SK-N-SH (cell line): Measurements from ENCODE around the gene SLC22A7. TPM values are rescaled to one million over a fixed set of nuclear protein-coding genes. Genes with fewer than 3 reads are reported as not detected.

Source experiments
- CTCF ChIA-PET: fragments of 300-600, 350-600 bp; formaldehyde crosslinking; extraction: SDS; loops from one replicate; lab custom pipeline; 2021; lab: Yijun Ruan, JAX
- POLR2A ChIA-PET: fragments of 350-600 bp; sonication (Branson Sonifier 250); formaldehyde crosslinking; extraction: SDS; loops from one replicate; lab custom pipeline; 2020; ENCODE audit warnings: antibody characterized with exemption, inconsistent platforms; lab: Yijun Ruan, JAX
- DNase-seq: peaks from one replicate; pipeline ENCODE4 v3.0.0; 2012
- H2AFZ ChIP-seq: fragments of 200-600 bp; sonication (generic); 2 replicates; pipeline ENCODE4 v1.8.1; 2016; ENCODE audit warnings: antibody characterized with exemption, mild to moderate bottlenecking, low read depth
- H3F3A ChIP-seq: fragments of 200-600 bp; sonication (generic); replicated peaks from 2 replicates; pipeline ENCODE3; 2016; ENCODE audit warnings: antibody characterized with exemption, mild to moderate bottlenecking; ENCODE audit not compliant: insufficient read depth
- H3K27ac ChIP-seq, 2 experiments: fragments of 200-500 bp in 1 of 2; fragments of 200-600 bp in 1 of 2; sonication (Bioruptor generic) in 1 of 2; sonication (generic), shearing (Covaris generic) in 1 of 2; 2 replicates each; pipeline versions ENCODE4 v1.5.1 to v1.6.1; 2014 to 2016; ENCODE audit warnings: low read depth in 2 of 2, inconsistent platforms in 1 of 2, low read length in 1 of 2, mild to moderate bottlenecking in 1 of 2, mixed read lengths in 1 of 2
- H3K27me3 ChIP-seq: fragments of 200-600 bp; sonication (generic), shearing (Covaris generic); 2 replicates; pipeline ENCODE4 v1.6.1; 2016; ENCODE audit warnings: mixed run types; ENCODE audit not compliant: insufficient read depth
- H3K36me3 ChIP-seq, 2 experiments: fragments of 200-500 bp in 1 of 2; fragments of 200-600 bp in 1 of 2; sonication (Bioruptor generic) in 1 of 2; sonication (generic) in 1 of 2; replicated peaks in 1 of 2; 2 replicates each; pipeline versions ENCODE3 to v1.5.1; 2014 to 2016; ENCODE audit warnings: low read length in 1 of 2, mild to moderate bottlenecking in 1 of 2; ENCODE audit not compliant: insufficient read depth in 2 of 2, control insufficient read depth in 1 of 2
- H3K4me1 ChIP-seq, 2 experiments: fragments of 200-500 bp in 1 of 2; fragments of 200-600 bp in 1 of 2; sonication (Bioruptor generic) in 1 of 2; sonication (generic), shearing (Covaris generic) in 1 of 2; 2 replicates each; pipeline versions ENCODE4 v1.5.1 to v1.6.1; 2014 to 2016; ENCODE audit warnings: low read depth in 1 of 2, low read length in 1 of 2, mixed run types in 1 of 2; ENCODE audit not compliant: insufficient read depth in 2 of 2, control insufficient read depth in 1 of 2
- H3K4me2 ChIP-seq: fragments of 200-600 bp; sonication (generic), shearing (Covaris generic); 2 replicates; pipeline ENCODE4 v1.6.1; 2017; ENCODE audit warnings: mixed run types
- H3K4me3 ChIP-seq, 2 experiments: fragments of 200-500 bp in 1 of 2; fragments of 200-600 bp in 1 of 2; sonication (Bioruptor generic) in 1 of 2; sonication (generic), shearing (Covaris generic) in 1 of 2; 2 replicates each; pipeline versions ENCODE4 v1.5.1 to v1.8.1; 2014 to 2016; ENCODE audit warnings: low read depth in 2 of 2, inconsistent platforms in 1 of 2, low read length in 1 of 2, mild to moderate bottlenecking in 1 of 2, mixed read lengths in 1 of 2, moderate library complexity in 1 of 2
- H3K79me2 ChIP-seq: fragments of 200-600 bp; sonication (generic); 2 replicates; pipeline ENCODE4 v1.8.1; 2017; ENCODE audit warnings: mild to moderate bottlenecking; ENCODE audit not compliant: insufficient read depth
- H3K9ac ChIP-seq: fragments of 200-600 bp; sonication (generic); 2 replicates; pipeline ENCODE4 v1.6.1; 2017; ENCODE audit warnings: mixed run types
- H3K9me2 ChIP-seq: fragments of 200-600 bp; sonication (generic); 2 replicates; pipeline ENCODE4 v1.6.1; 2017; ENCODE audit warnings: mixed run types
- H3K9me3 ChIP-seq: fragments of 200-600 bp; sonication (generic); 2 replicates; pipeline ENCODE4 v1.6.1; 2017; ENCODE audit warnings: mixed run types, mild to moderate bottlenecking, moderate library complexity
- H4K20me1 ChIP-seq: fragments of 200-600 bp; sonication (generic); 2 replicates; pipeline ENCODE4 v1.6.1; 2017; ENCODE audit warnings: mild to moderate bottlenecking, mixed run types; ENCODE audit not compliant: insufficient read depth
- ELF1 ChIP-seq: IDR thresholded peaks from 2 replicates; pipeline ENCODE4 v1.4.0; 2012
- EP300 ChIP-seq, 2 experiments: IDR thresholded peaks; 2 replicates each; pipeline versions ENCODE4 v1.4.0 to v1.6.1; 2012; ENCODE audit warnings: borderline replicate concordance in 1 of 2, low read depth in 1 of 2, low read length in 1 of 2
- FOSL2 ChIP-seq: IDR thresholded peaks from 2 replicates; pipeline ENCODE4 v1.4.0; 2012; ENCODE audit warnings: low read depth, mild to moderate bottlenecking, moderate library complexity, borderline replicate concordance
- FOXM1 ChIP-seq: IDR thresholded peaks from 2 replicates; pipeline ENCODE4 v1.4.0; 2012; ENCODE audit warnings: low read depth, mild to moderate bottlenecking
- GABPA ChIP-seq: IDR thresholded peaks from 2 replicates; pipeline ENCODE4 v1.4.0; 2012; ENCODE audit warnings: low read depth, mild to moderate bottlenecking
- MXI1 ChIP-seq: IDR thresholded peaks from 2 replicates; pipeline ENCODE4 v1.6.1; 2012; ENCODE audit warnings: mild to moderate bottlenecking, low read depth, low read length, improper control_type of control experiment
- POLR2AphosphoS5 ChIP-seq: IDR thresholded peaks from 2 replicates; pipeline ENCODE4 v1.6.1; 2012; ENCODE audit warnings: low read depth, low read length
- REST ChIP-seq: IDR thresholded peaks from 2 replicates; pipeline ENCODE4 v1.6.1; 2012; ENCODE audit warnings: mild to moderate bottlenecking, low read depth, low read length, moderate library complexity
- RFX5 ChIP-seq: IDR thresholded peaks from 2 replicates; pipeline ENCODE4 v1.6.1; 2012; ENCODE audit warnings: mild to moderate bottlenecking, improper control_type of control experiment, low read length
- RXRA ChIP-seq: IDR thresholded peaks from 2 replicates; pipeline ENCODE4 v1.4.0; 2012; ENCODE audit warnings: low read depth, mild to moderate bottlenecking, borderline replicate concordance
- TAF1 ChIP-seq: IDR thresholded peaks from 2 replicates; pipeline ENCODE4 v1.6.1; 2012; ENCODE audit warnings: low read depth, mild to moderate bottlenecking, low read length, moderate library complexity, borderline replicate concordance
- TEAD4 ChIP-seq: IDR thresholded peaks from 2 replicates; pipeline ENCODE4 v1.4.0; 2012; ENCODE audit warnings: mild to moderate bottlenecking, borderline replicate concordance; ENCODE audit not compliant: insufficient read depth
- USF1 ChIP-seq: IDR thresholded peaks from 2 replicates; pipeline ENCODE4 v1.4.0; 2012; ENCODE audit warnings: low read depth, borderline replicate concordance
- WGBS: methylation state at CpG from one replicate; pipeline ENCODE4 v1.1.6; 2017; ENCODE audit warnings: low lambda C conversion rate; 5-methylcytosine and 5-hydroxymethylcytosine counted together
- polyA plus RNA-seq, 3 experiments: library from polyadenylated mRNA; depleted of rRNA; stranded (reverse); fragments of >200 nt; gene quantifications; 2 replicates each; pipeline ENCODE4 v1.2.3, GENCODE V29; 2012
- TF ChIP-seq, protein P1 (sequence below): IDR thresholded peaks from 2 replicates; pipeline ENCODE4 v1.4.0; 2012; ENCODE audit warnings: low read depth, borderline replicate concordance

SLC22A7 gene
- polyA plus RNA-seq, 1 of the 3 experiments (the other 2 are of a cell fraction) = not detected

DNA sequence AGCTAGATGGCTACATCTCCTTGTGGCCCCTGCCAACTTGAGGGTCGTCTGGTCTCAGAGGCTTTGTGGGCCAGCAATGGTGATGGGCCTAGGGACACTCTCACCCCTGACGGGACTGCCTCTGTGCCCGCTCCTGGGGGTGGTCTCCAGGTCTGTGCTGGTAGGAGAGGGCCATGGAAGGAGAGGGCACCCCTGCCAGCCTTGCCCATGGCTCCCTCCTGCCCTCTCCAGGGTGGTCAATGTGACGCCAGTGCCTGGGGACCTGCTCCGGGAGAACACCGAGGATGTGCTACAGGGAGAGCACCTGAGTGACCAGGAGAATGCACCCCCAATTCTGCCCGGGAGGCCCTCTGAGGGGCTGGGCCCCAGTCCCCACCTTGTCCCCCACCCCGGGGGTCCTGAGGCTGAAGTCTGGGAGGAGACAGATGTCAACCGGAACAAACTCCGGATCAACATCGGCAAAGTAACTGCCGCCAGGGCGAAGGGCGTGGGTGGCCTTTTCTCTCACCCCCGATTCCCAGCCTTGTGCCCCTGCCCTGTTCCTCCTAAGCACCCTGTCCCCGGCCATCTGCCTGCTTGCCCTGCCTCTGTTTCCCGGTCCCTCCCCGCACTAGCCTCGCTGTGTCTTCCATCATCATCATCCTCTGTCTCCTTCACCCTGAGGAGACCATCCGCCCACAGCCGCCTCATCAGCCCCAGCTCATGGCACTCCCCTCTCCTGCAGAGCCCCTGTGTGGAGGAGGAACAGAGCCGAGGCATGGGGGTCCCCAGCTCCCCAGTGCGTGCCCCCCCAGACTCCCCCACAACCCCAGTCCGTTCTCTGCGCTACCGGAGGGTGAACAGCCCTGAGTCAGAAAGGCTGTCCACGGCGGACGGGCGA lies 39.0 kb upstream of the SLC22A7 start:
- no peak overlapping the region for H3K27ac ChIP-seq
- ChIA-PET POLR2A (interaction anchor here (1.3 kb wide), 1 partner anchor 9 kb away, joined by 3 read pairs; no protein-coding TSS in a partner anchor), CTCF (interaction anchor here (1.5 kb wide), 1 partner anchor 30 kb away, joined by 5 read pairs; the partner anchor contains the start of gene DNPH1)
- H3K4me3 ChIP-seq = no peak overlapping the region
- no peaks in the 10 kb centered on the region for H3F3A ChIP-seq
- no peaks in the 10 kb centered on the region for H3K36me3 ChIP-seq
- DNase-seq = no peak
- H3K4me2 ChIP-seq = no peak overlapping the region
- no peak overlapping the region for H3K9ac ChIP-seq
- H4K20me1 ChIP-seq = no peaks in the 10 kb centered on the region
- no peak overlapping the region for H2AFZ ChIP-seq
- no peaks in the 10 kb centered on the region for H3K9me3 ChIP-seq
- no peak for TF ChIP-seq REST
- no peak for TF ChIP-seq MXI1
- no peak for TF ChIP-seq FOXM1
- no peak for TF ChIP-seq POLR2AphosphoS5
- TF ChIP-seq FOSL2 = no peak
- TF ChIP-seq ELF1 = no peak
- no peak for TF ChIP-seq GABPA
- no peak for TF ChIP-seq RFX5
- no peak for TF ChIP-seq USF1
- TF ChIP-seq, protein P1, sequence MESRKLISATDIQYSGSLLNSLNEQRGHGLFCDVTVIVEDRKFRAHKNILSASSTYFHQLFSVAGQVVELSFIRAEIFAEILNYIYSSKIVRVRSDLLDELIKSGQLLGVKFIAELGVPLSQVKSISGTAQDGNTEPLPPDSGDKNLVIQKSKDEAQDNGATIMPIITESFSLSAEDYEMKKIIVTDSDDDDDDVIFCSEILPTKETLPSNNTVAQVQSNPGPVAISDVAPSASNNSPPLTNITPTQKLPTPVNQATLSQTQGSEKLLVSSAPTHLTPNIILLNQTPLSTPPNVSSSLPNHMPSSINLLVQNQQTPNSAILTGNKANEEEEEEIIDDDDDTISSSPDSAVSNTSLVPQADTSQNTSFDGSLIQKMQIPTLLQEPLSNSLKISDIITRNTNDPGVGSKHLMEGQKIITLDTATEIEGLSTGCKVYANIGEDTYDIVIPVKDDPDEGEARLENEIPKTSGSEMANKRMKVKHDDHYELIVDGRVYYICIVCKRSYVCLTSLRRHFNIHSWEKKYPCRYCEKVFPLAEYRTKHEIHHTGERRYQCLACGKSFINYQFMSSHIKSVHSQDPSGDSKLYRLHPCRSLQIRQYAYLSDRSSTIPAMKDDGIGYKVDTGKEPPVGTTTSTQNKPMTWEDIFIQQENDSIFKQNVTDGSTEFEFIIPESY = no peak
- no peak for TF ChIP-seq TEAD4
- TF ChIP-seq TAF1 = no peak
- TF ChIP-seq EP300 (IDR thresholded peaks at IDR 0.05; ENCODE audit: borderline replicate concordance in 1 of 2, low read depth in 1 of 2, low read length in 1 of 2) = no peak
- no peak for TF ChIP-seq RXRA
- H3K9me2 ChIP-seq = no peaks in the 10 kb centered on the region
- no peaks in the 10 kb centered on the region for H3K4me1 ChIP-seq
- WGBS = 86% methylated on average over 20 of the region's 30 CpGs
- H3K79me2 ChIP-seq = no peaks in the 10 kb centered on the region
- no peaks in the 10 kb centered on the region for H3K27me3 ChIP-seq
